ENCODE data around the gene FAM9B. TPM values are rescaled to one million over a fixed set of nuclear protein-coding genes. Genes with fewer than 3 reads are reported as not detected.

FAM9B gene
- total and polyA plus RNA-seq, 2 experiments from 2014 or later = not detected

- Histone ChIP-seq H3K27ac (ENCODE audit: low read depth) (no peak overlapping the region), H3K4me2 (no peak overlapping the region), H3K4me3 (no peak overlapping the region), H3K79me2 (replicated peaks; ENCODE audit: insufficient read depth) (no peaks in the 10 kb centered on the region), H2AFZ (no peak overlapping the region), H3K27me3 (ENCODE audit: insufficient read depth) (no peaks in the 10 kb centered on the region), H3K36me3 (ENCODE audit: insufficient read depth) (no peaks in the 10 kb centered on the region), H3K4me1 (ENCODE audit: insufficient read depth) (no peaks in the 10 kb centered on the region), H4K20me1 (replicated peaks; ENCODE audit: insufficient read depth) (no peaks in the 10 kb centered on the region), H3K9me2 (ENCODE audit: insufficient read depth) (no peaks in the 10 kb centered on the region), H3F3A (replicated peaks; ENCODE audit: low read depth) (no peaks in the 10 kb centered on the region)
- no peaks in the 10 kb centered on the region for H3K4me1 Mint-ChIP-seq
- no peaks in the 10 kb centered on the region for H3K27me3 Mint-ChIP-seq (ENCODE audit: insufficient read depth, low read depth, poor library complexity)
- TF ChIP-seq JUNB (IDR thresholded peaks at IDR 0.05; ENCODE audit: unreplicated experiment) (no peak), EZH2 (IDR thresholded peaks at IDR 0.05; ENCODE audit: low read depth, unreplicated experiment) (no peak), POLR2AphosphoS5 (IDR thresholded peaks at IDR 0.05; ENCODE audit: low read depth) (no peak), CTCF (conservative IDR thresholded peaks at IDR 0.05; ENCODE audit: low read depth in 2 of 2) (no peak), ZNF331 (CRISPR knock-in tag; IDR thresholded peaks at IDR 0.05; ENCODE audit: low read depth) (no peak), REST (IDR thresholded peaks at IDR 0.05; ENCODE audit: unreplicated experiment) (no peak), STAT1 (IDR thresholded peaks at IDR 0.05; ENCODE audit: unreplicated experiment) (no peak), ZNF114 (CRISPR knock-in tag; IDR thresholded peaks at IDR 0.05) (no peak), ETS1 (IDR thresholded peaks at IDR 0.05) (no peak), CREB1 (CRISPR knock-in tag; IDR thresholded peaks at IDR 0.05; ENCODE audit: low read depth) (no peak), ZNF462 (CRISPR knock-in tag; IDR thresholded peaks at IDR 0.05) (no peak), NANOG (IDR thresholded peaks at IDR 0.05; ENCODE audit: borderline replicate concordance) (no peak)
- DNase-seq (ENCODE audit: low spot score) (no peak), ATAC-seq (no peak)
- H3K9me3 Mint-ChIP-seq = no peaks in the 10 kb centered on the region; the same call in 1 of the 3 replicates
- no peaks in the 10 kb centered on the region for H3K36me3 Mint-ChIP-seq (ENCODE audit: low read depth)
- H3K27ac Mint-ChIP-seq = no peak overlapping the region
- H3K4me3 Mint-ChIP-seq = no peak overlapping the region
Measured at GRCh38 chrX:9019151-9019550, 14.8 kb downstream of the FAM9B start.
